NCI-H128 (cell line): ENCODE measurements around the gene PPP3CA.
A peak's percentile ranks its signal among the peaks of the same experiment; 100 is the strongest.

Source experiments
- DNase-seq: peaks from one replicate; lab custom pipeline; 2025; ENCODE audit not compliant: unreplicated experiment; lab: John Stamatoyannopoulos, UW

Gene PPP3CA

DNA sequence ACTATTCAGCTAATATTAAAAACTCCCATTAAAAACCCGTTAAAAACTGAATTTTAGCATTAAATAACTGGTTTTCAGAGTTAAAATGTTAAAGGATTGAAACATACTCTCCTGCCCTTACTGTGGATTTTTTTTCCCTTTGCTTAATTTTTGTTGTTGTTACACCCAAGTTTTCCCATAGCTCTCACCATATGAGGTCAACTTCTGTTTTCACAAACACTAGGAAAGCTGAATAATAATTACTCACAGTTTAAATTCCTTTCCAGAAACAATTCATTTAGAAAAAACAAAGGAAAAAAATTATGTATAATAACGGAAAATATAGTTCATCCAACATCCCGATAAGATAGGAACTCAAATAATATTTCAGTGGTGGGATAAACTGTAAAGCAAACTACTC lies 129.0 kb downstream of the PPP3CA start:
- DNase-seq = no peak

DNA sequence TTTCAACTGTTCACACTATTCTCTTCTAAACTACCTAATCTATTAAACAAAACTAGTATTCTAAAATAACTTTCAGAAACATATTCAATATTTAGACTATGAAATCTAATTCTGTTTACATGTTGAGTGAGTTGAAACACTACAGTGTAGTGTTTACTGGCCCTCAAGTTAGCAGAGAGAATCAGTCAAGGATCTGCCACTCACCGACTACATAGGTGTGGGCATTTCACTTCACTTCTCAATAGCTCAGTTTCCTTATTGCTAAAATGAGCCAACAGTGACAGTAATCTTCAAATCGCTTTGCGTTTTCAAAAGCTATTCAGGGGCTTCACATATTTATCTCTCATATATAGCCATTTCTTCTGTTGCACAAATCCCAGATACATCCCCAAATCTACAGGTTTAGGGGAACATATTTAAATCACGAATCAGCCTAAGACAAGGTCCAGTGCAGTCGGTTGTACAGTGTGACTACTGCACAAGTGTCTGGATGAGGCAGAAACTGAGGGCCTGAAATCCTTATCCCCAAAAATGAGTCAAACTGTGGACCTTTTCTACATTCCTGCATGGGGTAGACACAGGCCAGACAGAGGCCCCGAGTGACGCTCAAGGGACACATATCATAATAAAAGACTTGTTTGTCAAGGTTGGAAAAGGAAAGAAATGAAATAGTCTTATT lies 129.8 kb downstream of the PPP3CA start:
- DNase-seq = no peak

DNA sequence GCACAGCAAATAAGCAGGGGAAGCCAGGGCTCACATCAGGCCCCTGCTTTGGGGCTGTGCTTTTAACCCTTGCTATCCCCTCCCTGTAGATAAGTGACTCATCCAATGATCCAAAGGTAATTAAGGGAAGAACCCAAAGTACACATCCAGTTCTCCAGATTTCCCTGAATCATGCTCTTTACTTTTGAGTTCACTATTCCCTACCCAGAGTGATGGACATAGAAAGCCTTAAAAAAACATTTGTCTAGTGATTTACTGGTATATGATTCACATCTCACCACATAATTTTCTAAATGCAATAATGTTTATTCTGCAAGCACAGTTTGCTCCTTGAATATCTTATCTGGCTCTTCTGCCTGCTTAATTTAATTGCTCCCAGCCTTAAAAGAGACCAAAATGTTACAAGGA lies 136.2 kb downstream of the PPP3CA start:
- DNase-seq = no peak

DNA sequence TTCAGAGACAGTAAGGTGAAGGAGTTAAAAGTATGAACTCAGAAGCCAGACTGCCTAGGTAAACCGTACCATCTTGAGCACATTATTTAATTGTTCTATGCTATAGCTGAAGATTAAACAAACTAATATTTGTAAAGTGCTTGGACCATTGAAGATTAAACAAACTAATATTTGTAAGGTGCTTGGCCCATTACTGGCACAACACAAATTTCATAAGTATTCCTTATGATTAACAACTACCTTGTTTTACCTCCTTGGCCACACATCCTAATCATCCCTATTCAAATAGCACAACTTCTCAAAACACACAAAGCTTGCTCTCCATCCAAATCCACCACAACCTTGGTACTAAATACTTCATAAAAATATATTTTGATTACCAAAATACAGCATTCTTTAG lies 137.0 kb downstream of the PPP3CA start:
- DNase-seq = no peak

DNA sequence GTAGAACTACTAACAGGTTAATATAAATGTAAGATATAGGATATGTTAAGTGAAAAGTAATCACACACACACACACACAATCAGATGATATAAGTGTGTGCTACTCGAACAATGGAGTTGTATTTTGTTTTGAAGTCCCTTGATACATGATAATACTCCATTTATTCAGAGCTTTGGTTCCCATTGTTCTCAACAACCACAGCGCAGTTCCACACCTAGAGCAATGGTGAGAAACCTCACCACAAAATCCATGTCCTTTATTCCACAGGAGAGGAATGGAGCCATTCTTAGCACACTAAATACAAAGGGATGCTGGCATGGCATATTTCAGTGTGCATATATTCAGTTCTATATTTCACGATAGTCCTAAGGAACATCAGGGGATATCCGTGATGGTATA lies 139.2 kb downstream of the PPP3CA start:
- no peak for DNase-seq

DNA sequence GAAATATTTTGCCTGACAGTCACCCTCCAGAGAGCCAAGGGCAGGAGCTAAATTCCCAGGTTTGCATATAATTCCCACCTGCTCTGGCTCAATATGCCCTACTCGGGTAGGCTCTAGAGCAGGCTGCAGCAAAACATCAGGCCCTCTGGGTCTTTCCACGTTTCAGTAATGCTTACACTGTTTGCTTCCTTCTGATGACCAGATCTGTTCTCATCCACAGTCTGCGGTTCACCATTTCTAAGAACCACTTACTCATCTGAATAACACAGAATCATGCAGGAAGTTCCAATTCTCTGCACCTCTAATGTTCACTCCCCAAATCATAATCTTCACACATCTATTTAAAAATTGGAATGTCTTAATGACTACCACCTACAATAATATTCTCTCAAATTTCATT lies 141.4 kb downstream of the PPP3CA start:
- no peak for DNase-seq

DNA sequence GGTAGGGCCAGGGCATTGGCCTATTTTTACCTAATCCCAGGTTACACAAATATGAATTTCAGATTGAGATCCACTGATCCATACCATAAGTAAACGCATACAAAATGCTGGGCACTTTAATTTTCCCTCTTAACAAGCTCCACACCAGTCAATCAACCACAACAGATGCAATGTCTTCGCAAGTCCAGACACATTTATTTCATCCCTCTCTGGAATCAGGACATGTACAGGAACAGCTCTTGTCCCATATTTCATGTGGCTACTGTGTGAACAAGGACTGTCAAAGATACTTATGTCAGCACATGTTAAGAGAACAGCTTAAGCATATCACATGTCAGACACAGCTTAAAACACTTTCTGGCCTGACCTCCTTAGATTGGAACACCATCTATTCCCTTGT lies 145.9 kb downstream of the PPP3CA start:
- DNase-seq = no peak

DNA sequence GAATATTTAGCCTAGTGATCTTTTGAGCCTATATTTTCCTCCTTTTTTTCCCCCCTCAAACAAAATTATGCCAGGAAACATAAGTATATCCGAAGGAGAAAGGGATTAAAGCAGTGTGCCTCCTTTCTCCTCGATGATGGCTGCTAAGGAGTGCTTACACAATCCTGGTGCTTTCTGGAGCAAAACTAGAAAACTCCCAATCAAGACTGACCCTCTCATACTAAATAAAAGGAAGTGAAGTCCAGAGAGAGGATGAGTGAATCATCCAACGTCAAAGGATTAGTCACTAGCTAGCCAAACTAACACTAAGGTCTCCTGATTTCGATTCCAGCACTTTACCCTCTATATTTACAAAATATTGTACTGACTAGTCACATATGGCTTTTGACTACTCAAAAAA lies 146.8 kb downstream of the PPP3CA start:
- DNase-seq = no peak

DNA sequence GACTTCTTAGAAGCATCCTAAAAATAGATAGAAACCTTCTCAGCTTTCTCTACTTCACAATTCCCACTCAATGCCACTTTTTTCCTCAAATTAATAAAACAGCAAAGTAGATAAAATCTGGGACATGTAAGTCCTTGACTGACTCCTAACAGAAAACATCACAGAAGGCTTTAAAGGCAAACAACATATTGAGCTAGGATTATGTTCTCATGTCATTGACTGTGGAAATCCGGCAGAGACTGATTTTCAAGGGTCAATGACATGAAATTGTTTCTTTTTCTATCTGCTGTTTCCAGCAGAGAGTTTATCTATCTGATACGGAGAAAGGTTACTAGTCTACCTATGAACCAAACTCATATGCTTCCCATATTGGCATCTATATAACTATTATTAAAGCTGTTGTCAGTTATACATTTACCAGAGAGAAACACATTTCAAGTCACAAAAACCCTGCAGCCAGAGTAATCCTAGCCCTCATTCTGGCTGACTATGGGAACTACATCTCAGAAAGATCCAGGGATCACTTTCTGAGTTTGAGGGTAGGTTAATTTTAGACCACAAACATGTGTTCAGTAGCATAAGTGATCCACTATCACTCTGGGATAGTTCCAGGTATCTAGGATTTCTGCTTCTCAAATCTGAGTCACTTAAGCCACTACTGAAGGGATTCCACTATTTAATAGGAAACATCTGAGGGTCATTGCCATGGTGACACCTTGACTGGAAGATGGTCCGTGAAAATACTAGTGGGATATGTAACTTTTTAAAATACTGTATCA lies 147.6 kb downstream of the PPP3CA start:
- no peak for DNase-seq

DNA sequence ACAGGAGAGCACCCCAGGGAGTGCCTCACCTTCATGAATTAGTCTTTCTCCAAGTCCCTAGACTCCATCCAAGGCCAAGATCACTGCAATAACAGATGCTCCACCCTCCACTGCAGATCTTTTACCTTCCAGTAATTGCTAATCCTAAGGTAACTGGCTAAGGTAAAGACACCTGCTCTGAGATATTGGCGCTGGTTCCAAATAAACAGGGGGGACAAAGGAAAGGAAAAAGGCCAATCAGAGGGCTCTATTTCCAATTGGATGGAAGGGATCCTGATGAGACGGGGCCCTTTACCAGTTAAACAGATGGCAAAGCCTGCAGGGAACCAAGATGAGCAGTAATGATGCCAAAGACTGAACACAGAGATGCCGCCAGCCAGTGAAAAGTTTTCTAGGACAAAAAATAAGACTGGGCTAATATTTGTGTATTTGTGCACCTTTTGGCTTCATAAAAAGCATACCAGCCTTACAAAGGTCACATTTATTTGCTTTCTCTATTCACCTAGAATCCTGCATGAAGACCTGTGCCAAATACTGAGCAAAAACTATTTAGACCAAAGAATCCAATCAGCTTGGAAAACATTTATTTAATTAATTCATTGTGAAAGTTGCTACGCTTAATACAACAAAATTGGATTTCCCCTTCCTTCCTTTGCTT lies 148.5 kb downstream of the PPP3CA start:
- DNase-seq = peak; percentile 14

DNA sequence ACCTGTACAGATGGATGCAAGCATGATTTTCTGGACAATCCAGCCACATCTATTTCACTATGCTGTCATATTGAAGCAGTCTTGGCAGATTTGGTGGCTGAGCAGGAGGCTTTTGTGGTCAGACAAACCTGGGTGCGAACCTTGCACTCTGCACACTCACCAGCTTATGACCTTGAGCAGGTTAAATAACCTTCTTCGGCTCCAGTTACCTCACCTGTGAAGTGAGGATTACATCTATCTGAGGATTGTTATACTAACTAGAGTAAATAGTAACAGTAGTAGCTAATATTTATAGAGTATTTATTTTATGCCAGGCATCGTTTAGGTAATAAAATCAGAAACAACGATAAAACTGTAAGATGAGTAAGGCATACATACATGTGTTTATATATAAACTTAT lies 150.0 kb downstream of the PPP3CA start:
- DNase-seq = no peak

DNA sequence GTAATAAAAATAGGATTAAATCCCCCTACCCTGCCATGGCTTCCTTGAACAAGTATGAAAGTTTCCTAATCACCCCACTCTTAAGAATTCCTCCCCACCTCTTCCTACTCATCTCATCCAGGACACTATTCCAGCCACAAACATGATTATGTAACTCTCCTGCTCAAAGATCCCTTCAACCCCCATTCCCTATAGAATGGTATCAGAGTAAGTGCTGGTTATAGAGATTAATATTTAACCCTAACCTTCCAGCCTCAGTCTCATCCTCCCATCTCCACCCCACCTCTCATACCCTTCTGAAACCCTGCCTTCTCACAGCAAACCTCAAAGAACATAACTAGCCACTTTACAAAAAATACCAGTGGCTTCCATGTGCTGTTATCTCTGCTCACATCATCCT lies 155.1 kb downstream of the PPP3CA start:
- DNase-seq = no peak

DNA sequence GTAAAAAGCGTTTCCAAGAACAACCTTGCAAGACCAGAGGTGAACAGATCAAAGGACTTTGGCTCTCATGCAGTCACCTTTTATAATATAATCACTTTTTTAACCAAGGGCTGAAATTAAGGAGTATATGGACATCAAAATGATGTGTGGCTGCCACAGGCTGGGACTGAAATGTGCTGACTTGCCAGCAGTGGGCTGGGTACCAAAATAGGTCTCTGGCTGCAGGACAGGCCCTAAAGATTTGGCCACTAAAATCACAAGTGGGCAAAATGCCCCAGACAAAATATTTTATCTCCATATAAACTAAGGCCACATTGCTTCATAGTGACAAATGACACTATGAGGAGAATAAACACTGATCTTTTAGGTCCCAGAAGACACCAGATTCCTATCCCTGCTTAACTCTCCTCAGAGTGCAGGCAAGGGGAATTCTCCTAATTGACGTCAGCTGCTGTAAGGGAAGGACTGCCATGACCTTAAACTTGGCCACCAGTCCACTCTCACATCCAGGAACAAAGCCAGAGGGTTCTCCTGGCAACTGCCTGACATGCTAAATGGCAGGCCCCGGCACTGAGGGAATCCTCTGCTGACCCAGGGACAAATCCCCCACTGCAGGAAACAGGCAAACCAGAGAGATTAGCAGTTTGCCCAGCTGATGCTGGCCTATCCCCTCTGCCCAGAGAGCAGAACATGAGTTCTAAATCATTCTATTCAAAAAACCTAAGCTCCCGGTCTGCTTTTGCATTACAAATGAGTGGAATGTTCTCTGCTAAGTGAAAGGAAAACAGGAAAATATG lies 155.8 kb downstream of the PPP3CA start:
- DNase-seq = no peak

DNA sequence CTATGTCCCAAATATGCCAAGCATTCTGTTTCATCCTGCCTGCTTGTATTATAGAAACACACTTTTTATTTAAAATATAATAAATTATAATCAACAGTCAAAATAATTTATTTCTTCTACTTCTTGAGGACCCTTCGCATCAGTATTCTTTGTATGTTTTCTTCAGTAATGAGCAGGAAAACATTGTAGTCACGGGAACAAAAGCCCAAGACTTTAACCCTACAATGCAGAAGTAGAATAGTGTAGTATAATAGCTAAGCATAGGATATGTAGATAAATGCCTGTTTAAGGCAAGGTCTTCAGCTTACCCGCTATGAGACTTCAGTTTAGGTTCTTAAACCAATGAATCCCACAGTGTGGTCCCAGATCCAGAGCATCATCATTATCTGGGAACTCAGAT lies 156.6 kb downstream of the PPP3CA start:
- no peak for DNase-seq

DNA sequence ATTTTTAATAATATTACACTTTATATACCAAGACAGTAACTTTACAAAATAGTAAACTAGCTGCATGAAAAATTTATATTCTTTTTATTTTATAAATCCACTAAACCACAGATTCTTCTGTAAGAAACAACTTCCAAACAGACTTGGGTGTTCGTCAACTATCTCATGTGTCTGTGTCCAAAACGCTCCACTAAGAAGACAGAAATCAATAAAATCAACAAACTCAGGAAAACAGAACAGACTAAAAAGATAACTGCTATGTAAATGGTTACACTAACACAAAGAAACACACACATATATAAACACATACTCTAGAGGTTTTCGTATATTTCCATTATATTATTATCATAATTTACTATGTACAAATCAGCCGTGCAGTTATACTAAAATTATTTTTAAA lies 158.4 kb downstream of the PPP3CA start:
- no peak for DNase-seq

DNA sequence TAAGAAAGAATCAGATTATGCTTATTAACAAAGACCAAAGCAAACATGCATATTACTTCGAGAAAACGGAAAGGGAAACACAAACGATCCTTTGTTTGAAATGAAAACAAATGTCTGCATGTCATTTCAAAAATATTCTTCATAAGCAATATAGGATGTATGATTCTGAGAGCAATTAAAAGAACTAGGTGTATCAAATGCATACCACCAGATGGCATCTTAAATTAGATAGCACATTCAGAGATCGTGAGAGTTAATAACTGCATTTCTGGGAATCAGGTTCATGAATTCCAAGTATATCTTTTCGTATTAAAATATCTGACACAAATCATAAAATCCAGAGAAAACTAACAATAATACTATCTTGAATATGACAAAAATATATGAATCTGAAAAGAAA lies 159.5 kb downstream of the PPP3CA start:
- DNase-seq = no peak

DNA sequence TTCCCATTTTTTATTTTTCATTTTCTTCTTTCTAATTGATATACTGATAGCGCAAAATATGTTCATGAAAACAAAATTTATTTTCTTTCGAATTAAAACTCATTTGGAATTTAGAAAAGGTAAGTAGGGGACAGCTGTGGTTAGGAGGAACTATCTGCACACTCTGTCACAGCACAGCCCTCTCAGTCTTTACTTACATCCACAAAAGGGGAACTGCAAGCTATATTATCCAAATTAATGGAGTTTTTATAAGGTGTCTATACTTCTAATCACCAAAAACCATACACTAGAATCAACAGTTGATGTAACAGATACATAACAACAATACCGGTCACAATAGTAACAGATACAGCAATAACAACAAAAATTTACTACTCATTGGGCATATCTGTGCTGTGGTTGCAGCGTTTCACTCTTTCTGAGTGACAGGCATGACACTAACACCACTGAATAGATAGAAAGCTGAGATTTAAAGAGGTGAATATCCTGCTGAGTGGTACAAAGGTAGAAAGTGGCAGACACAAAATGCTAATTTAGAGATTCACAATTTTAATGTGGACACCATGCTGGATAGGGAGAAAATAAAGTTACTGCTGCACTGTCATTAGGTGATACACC lies 160.7 kb downstream of the PPP3CA start:
- no peak for DNase-seq

DNA sequence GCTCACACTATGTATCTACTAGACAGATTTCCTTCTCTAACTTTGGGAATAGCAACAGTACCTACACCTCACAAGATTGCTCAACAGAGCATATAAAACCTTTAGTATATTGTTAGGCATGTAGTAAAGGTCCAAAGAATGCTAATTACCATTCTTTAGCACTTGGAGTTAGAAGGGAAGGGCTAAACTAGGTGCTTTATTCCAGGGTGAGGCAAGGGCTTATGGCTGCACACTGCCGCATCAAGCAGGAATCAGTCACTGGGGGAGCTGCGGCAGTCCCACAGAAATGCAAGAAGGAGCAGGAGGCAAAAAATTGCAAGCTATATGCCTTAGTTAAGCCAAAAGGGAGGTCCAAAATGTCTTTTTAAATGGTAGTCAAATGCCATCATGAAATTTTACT lies 162.7 kb downstream of the PPP3CA start:
- no peak for DNase-seq

DNA sequence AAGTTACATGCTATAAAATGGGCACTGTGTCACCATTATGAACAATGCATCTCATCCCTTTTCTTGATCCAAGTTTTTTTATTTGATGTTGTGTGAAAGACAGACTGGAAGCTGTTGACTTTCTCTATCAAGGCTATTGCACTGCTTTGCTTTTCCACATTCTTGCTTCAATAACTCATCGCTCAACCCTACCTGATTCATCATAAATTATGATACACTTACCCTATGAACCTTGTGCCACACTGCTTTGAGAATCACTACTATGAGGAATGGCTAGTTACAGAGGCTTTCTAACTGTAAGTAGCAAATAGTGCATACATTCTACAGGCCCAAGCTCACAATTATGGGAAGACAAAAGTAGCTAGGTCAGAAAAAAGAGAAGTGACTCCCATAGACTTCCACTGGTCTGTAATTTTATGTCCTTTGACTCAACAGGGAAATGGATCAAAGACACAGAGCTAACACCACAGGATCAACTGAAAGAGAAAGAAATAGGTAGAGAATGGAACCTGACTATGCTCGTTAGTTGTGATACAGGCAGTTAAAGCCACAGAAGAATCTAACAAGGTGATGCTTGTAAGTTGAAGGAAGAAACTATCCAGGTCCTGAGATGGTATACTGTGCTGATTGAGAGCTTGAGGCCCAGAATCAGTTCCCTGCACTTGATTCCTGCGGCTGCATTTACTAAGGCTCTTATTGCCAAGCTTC lies 163.5 kb downstream of the PPP3CA start:
- no peak for DNase-seq

DNA sequence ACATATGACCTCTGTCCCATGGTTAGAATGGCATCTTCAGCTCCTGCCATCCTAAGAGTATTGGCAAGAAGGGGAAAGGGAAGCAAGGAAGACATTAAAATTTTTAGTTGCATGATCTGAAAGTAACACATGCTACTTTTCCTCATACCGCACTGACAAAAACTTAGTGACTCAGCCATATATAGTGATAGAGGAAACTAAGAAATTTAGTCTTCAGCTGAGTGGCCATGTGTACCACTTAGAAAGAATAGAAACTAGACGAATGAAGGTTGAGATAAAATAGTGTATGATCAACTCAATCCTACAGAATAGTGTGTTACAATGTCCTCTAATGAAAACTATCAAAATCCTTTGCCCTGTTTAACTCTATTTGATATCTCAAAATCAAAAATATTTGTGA lies 164.1 kb downstream of the PPP3CA start:
- no peak for DNase-seq
